Left lung (tissue), 10 donors: ENCODE results near the gene PAM. TPM values are rescaled to one million over a fixed set of nuclear protein-coding genes. Genes with fewer than 3 reads are reported as not detected.

Experiments used
- ATAC-seq: fragments of 200-7000 bp; cut with Tn5 transposase; one replicate; pipeline ENCODE4 v1.9.1; 2020; ENCODE audit warnings: moderate library complexity
- DNase-seq, 4 donors: peaks; one replicate each; pipeline ENCODE4 v3.0.0-alpha.2; 2013 to 2020
- H3K27ac ChIP-seq, 2 donors: fragments of 200-600 bp; sonication (generic) in 1 of 2; one replicate each; pipeline versions ENCODE4 v1.5.0 to v1.8.0; 2020 to 2021
- H3K27me3 ChIP-seq, 2 donors: fragments of 200-600 bp; sonication (generic) in 1 of 2; one replicate each; pipeline versions ENCODE4 v1.5.0 to v1.8.0; 2020 to 2021
- H3K36me3 ChIP-seq, 2 donors: fragments of 200-600 bp; sonication (generic) in 1 of 2; one replicate each; pipeline versions ENCODE4 v1.5.0 to v1.8.0; 2020 to 2021
- H3K4me1 ChIP-seq, 2 donors: fragments of 200-600 bp; one replicate each; pipeline ENCODE4 v1.8.0; 2021
- H3K4me3 ChIP-seq, 2 donors: fragments of 200-600 bp; sonication (generic) in 1 of 2; one replicate each; pipeline versions ENCODE4 v1.5.0 to v1.8.0; 2020 to 2021; ENCODE audit warnings: mild to moderate bottlenecking in 1 of 2
- H3K9me3 ChIP-seq, 2 donors: fragments of 200-600 bp; sonication (generic) in 1 of 2; one replicate each; pipeline versions ENCODE4 v1.5.0 to v1.8.0; 2020 to 2021
- CTCF ChIP-seq, 2 donors: fragments of 200-600 bp; sonication (generic) in 1 of 2; IDR thresholded peaks; one replicate each; pipeline versions ENCODE4 v1.5.0 to v1.8.0; 2021; ENCODE audit warnings: antibody characterized with exemption in 2 of 2
- intact Hi-C, 2 donors: fragments of 100-400 bp; cut with DNase I; formaldehyde crosslinking; loops; one replicate each; pipeline versions ENCODE4 v1.11.2 to v1.14.2; 2022
- polyA plus RNA-seq, 6 donors: library from polyadenylated mRNA; unstranded; fragments of 120-200 nt; gene quantifications; one replicate each; pipeline ENCODE4 v1.2.1, GENCODE V29; 2013; ENCODE audit not compliant: insufficient read length in 6 of 6
- total RNA-seq, 2 donors: library from RNA; stranded (reverse); fragmentation: NEBNext Ultra II Directional; extraction: Animal tissue kit (Norgen Biotek cat#: 25700); gene quantifications; one replicate each; pipeline ENCODE4 v1.2.1, GENCODE V29; 2021
- donor health status: DM: no; HTN: yes; CAD: no.
- donor health status: DM: no; HTN: no; CAD: no.

PAM gene
- total and polyA plus RNA-seq, 8 donors: 93.3 to 427 (median 145) TPM

GRCh38 chr5:102981957-102982635, 227.0 kb downstream of the PAM start:
- H3K27me3 ChIP-seq: no peaks in the 10 kb centered on the region
- intact Hi-C loops: no loop called here
- no peaks in the 10 kb centered on the region for H3K9me3 ChIP-seq
- no peak for TF ChIP-seq CTCF (IDR thresholded peaks at IDR 0.05)
- ATAC-seq: no peak
- no peaks in the 10 kb centered on the region for H3K4me1 ChIP-seq
- H3K36me3 ChIP-seq: peaks cover 0 to 8% of the 10 kb centered on the region in 2 donors
- DNase-seq: no peak
- no peak overlapping the region for H3K27ac ChIP-seq
- no peak overlapping the region for H3K4me3 ChIP-seq

DNA sequence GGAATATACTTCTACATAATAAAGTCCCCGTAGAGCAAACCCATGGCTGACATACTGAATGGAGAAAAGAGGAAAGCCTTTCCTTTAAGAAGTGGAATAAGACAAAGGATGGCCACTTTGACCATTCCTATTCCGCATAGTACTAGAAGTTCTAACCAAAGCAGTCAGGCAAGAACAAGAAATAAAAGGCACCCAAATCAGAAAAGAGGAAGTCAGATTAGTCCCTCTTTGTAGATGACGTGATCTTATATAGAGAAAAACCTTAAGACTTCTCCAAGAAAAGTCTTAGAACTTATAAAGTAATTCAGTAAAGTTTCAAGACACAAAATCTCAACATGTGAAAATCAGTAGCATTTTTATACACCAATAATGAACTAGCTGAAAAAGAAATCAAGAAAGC, 231.0 kb downstream of the PAM start:
- DNase-seq (no peak), ATAC-seq (no peak)
- no peak for TF ChIP-seq CTCF (IDR thresholded peaks at IDR 0.05)
- no peaks in the 10 kb centered on the region for H3K27me3 ChIP-seq
- no peak overlapping the region for H3K27ac ChIP-seq
- H3K36me3 ChIP-seq: peaks cover 0 to 8% of the 10 kb centered on the region in 2 donors
- no peaks in the 10 kb centered on the region for H3K9me3 ChIP-seq
- no peaks in the 10 kb centered on the region for H3K4me1 ChIP-seq
- intact Hi-C loops: no loop called here
- H3K4me3 ChIP-seq: no peak overlapping the region

DNA sequence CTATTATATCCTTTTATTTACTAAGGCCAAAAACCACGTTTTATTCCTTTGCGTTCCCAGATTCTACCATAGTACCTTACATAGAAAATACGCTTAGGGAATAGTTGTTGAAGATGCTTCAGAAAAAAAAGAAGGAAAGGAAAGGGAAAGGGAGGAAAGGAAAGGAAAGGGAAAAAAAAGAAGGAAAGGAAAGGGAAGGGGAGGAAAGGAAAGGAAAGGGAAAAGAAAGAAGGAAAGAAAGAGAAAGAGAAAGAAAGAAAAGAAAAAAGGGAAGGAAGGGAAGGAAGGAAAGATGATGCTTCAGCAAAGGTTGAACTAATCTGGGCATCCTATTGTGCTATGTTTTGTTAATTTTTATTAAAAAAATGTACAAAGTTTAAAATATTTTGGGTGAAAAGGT, 233.4 kb downstream of the PAM start:
- TF ChIP-seq CTCF (IDR thresholded peaks at IDR 0.05): no peak
- Histone ChIP-seq H3K4me1 (no peaks in the 10 kb centered on the region), H3K27me3 (no peaks in the 10 kb centered on the region), H3K27ac (no peak overlapping the region), H3K9me3 (no peaks in the 10 kb centered on the region), H3K36me3 (peaks cover 0 to 1% of the 10 kb centered on the region in 2 donors), H3K4me3 (no peak overlapping the region)
- DNase-seq (no peak), ATAC-seq (no peak)
- intact Hi-C loops: no loop called here

GRCh38 chr5:102991802-102992201, 236.7 kb downstream of the PAM start:
- no peak for ATAC-seq
- intact Hi-C loops: no loop called here

More at GRCh38 chr5:102991802-102992201, 236.7 kb downstream of the PAM start:
- peaks cover 0 to 4% of the 10 kb centered on the region in 2 donors for H3K36me3 ChIP-seq
- no peak for DNase-seq
- no peaks in the 10 kb centered on the region for H3K4me1 ChIP-seq
- no peak overlapping the region for H3K4me3 ChIP-seq
- H3K9me3 ChIP-seq: no peaks in the 10 kb centered on the region
- TF ChIP-seq CTCF (IDR thresholded peaks at IDR 0.05): no peak
- H3K27ac ChIP-seq: no peak overlapping the region
- no peaks in the 10 kb centered on the region for H3K27me3 ChIP-seq
